HepG2 (cell line): ENCODE data around the gene ZFP64. TPM values are rescaled to one million over a fixed set of nuclear protein-coding genes. Genes with fewer than 3 reads are reported as not detected.

Experiments used
- ELF1 ChIP-seq: sonication (generic); formaldehyde crosslinking; IDR thresholded peaks from 2 replicates; pipeline ENCODE4 v1.4.0; 2020; ENCODE audit warnings: missing genetic modification reagents
- ELF4 ChIP-seq: sonication (generic); formaldehyde crosslinking; IDR thresholded peaks from 2 replicates; pipeline ENCODE4 v1.5.0; 2020; ENCODE audit warnings: missing genetic modification reagents, mild to moderate bottlenecking, moderate library complexity, borderline replicate concordance
- FOXC1 ChIP-seq: sonication (generic); formaldehyde crosslinking; IDR thresholded peaks from 2 replicates; pipeline ENCODE4 v1.8.0; 2022; ENCODE audit warnings: mild to moderate bottlenecking, missing genetic modification reagents, borderline replicate concordance
- FOXP4 ChIP-seq: sonication (generic); formaldehyde crosslinking; IDR thresholded peaks from 2 replicates; pipeline ENCODE4 v1.4.0; 2020; ENCODE audit warnings: missing genetic modification reagents
- ISX ChIP-seq: sonication (generic); formaldehyde crosslinking; conservative IDR thresholded peaks from 2 replicates; pipeline ENCODE4 v1.5.0; 2020; ENCODE audit warnings: missing genetic modification reagents
- KDM5A ChIP-seq: fragments of 200-600 bp; sonication (generic); IDR thresholded peaks from 2 replicates; pipeline ENCODE4 v1.7.0; 2018; ENCODE audit warnings: antibody characterized with exemption, mild to moderate bottlenecking, low read length, borderline replicate concordance
- POLR2G ChIP-seq: fragments of 200-400 bp; formaldehyde crosslinking; IDR thresholded peaks from 2 replicates; pipeline ENCODE4 v1.6.1; 2018; ENCODE audit warnings: mild to moderate bottlenecking, low read depth, low read length, moderate library complexity
- SMAD1 ChIP-seq: sonication (generic); formaldehyde crosslinking; IDR thresholded peaks from 2 replicates; pipeline ENCODE4 v1.4.0; 2020; ENCODE audit warnings: missing genetic modification reagents, low read depth, mild to moderate bottlenecking, borderline replicate concordance
- SMARCC2 ChIP-seq: fragments of 450-650 bp; IDR thresholded peaks from 2 replicates; pipeline ENCODE4 v1.6.1; 2017; ENCODE audit warnings: antibody characterized with exemption, mild to moderate bottlenecking
- SNAI1 ChIP-seq: sonication (generic); formaldehyde crosslinking; IDR thresholded peaks from 2 replicates; pipeline ENCODE4 v1.5.0; 2020; ENCODE audit warnings: mild to moderate bottlenecking, missing genetic modification reagents, borderline replicate concordance
- THYN1 ChIP-seq: sonication (generic); formaldehyde crosslinking; IDR thresholded peaks from 2 replicates; pipeline ENCODE4 v1.8.1; 2023; ENCODE audit warnings: low read depth, mild to moderate bottlenecking, moderate library complexity, missing genetic modification reagents, borderline replicate concordance
- XRCC5 ChIP-seq: fragments of 200-400 bp; formaldehyde crosslinking; optimal IDR thresholded peaks from 2 replicates; pipeline ENCODE3; 2017; ENCODE audit warnings: mild to moderate bottlenecking, low read length
- YEATS4 ChIP-seq: sonication (generic); formaldehyde crosslinking; IDR thresholded peaks from 2 replicates; pipeline ENCODE4 v1.4.0; 2020; ENCODE audit warnings: missing genetic modification reagents, borderline replicate concordance
- ZFAT ChIP-seq: sonication (generic); formaldehyde crosslinking; conservative IDR thresholded peaks from 2 replicates; pipeline ENCODE4 v1.8.1; 2023; ENCODE audit warnings: missing genetic modification reagents, inconsistent platforms
- ZNF484 ChIP-seq: sonication (generic); formaldehyde crosslinking; IDR thresholded peaks from 2 replicates; pipeline ENCODE4 v1.5.1; 2020; ENCODE audit warnings: mild to moderate bottlenecking, low read depth, missing genetic modification reagents, borderline replicate concordance
- ZNF496 ChIP-seq: sonication (generic); formaldehyde crosslinking; IDR thresholded peaks from 2 replicates; pipeline ENCODE4 v1.8.1; 2023; ENCODE audit warnings: mild to moderate bottlenecking, moderate library complexity, missing genetic modification reagents; ENCODE audit not compliant: insufficient replicate concordance
- ZNF549 ChIP-seq: sonication (generic); formaldehyde crosslinking; IDR thresholded peaks from 2 replicates; pipeline ENCODE4 v1.5.0; 2020; ENCODE audit warnings: missing genetic modification reagents
- ZNF781 ChIP-seq: sonication (generic); formaldehyde crosslinking; IDR thresholded peaks from 2 replicates; pipeline ENCODE4 v1.5.1; 2020; ENCODE audit warnings: borderline replicate concordance, mild to moderate bottlenecking, missing genetic modification reagents; ENCODE audit errors: not compliant biosample characterization
- ZSCAN30 ChIP-seq: sonication (generic); formaldehyde crosslinking; IDR thresholded peaks from 2 replicates; pipeline ENCODE4 v1.5.0; 2020; ENCODE audit warnings: mild to moderate bottlenecking, missing genetic modification reagents
- polyA plus RNA-seq, 8 experiments: library from polyadenylated mRNA; depleted of rRNA in 3 of 8; stranded (reverse) in 7 of 8; unstranded in 1 of 8; fragments of >200 nt; fragmentation: Illumina TruSeq in 4 of 8; extraction: Trizol in 4 of 8; gene quantifications; 2 replicates each; pipeline versions ENCODE4 v1.2.1 to v1.2.3, GENCODE V29; 2011 to 2016; ENCODE audit warnings: low read depth in 4 of 8, missing spikeins in 1 of 8, mixed read lengths in 1 of 8; ENCODE audit not compliant: insufficient read depth in 1 of 8
- total RNA-seq, 5 experiments: library from RNA; depleted of rRNA; stranded (reverse); fragments of >200 nt; fragmentation: Illumina TruSeq; extraction: Trizol; gene quantifications; 2 replicates each; pipeline ENCODE4 v1.2.3, GENCODE V29; 2016; ENCODE audit warnings: low read depth in 1 of 5
- TF ChIP-seq, protein P1 (sequence below): sonication (generic); formaldehyde crosslinking; IDR thresholded peaks from 2 replicates; pipeline ENCODE4 v1.4.0; 2020; ENCODE audit warnings: missing genetic modification reagents, mild to moderate bottlenecking, borderline replicate concordance
- TF ChIP-seq, protein P2 (sequence below): sonication (generic); formaldehyde crosslinking; IDR thresholded peaks from 2 replicates; pipeline ENCODE4 v1.4.0; 2020; ENCODE audit warnings: missing genetic modification reagents, borderline replicate concordance
- TF ChIP-seq, protein P3 (sequence below): IDR thresholded peaks from 2 replicates; pipeline ENCODE4 v1.6.1; 2016; ENCODE audit warnings: mild to moderate bottlenecking, missing biosample characterization, missing genetic modification reagents

The ZFP64 gene
- total and polyA plus RNA-seq, 2 of the 13 experiments (the other 11 are each of a cell fraction or from before 2014, with no cell fraction given) = 12.0 to 24.3 TPM

GRCh38 chr20:52191916-52192718 is 538 bp upstream of the ZFP64 start (continued):
- TF ChIP-seq FOXP4 (CRISPR knock-in tag) = peak; percentile 16; the same call in 1 of the 2 replicates
- TF ChIP-seq KDM5A = no peak
- TF ChIP-seq THYN1 (CRISPR knock-in tag) = 0 out of 2 replicates have a peak, but pooled peaks have one; percentile 83
- no peak; the same call in 1 of the 2 replicates for TF ChIP-seq FOXC1 (CRISPR knock-in tag)
- TF ChIP-seq, protein P1, sequence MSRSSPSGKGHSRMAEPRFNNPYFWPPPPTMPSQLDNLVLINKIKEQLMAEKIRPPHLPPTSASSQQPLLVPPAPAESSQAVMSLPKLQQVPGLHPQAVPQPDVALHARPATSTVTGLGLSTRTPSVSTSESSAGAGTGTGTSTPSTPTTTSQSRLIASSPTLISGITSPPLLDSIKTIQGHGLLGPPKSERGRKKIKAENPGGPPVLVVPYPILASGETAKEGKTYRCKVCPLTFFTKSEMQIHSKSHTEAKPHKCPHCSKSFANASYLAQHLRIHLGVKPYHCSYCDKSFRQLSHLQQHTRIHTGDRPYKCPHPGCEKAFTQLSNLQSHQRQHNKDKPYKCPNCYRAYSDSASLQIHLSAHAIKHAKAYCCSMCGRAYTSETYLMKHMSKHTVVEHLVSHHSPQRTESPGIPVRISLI (CRISPR knock-in tag) = no peak
- TF ChIP-seq, protein P2, sequence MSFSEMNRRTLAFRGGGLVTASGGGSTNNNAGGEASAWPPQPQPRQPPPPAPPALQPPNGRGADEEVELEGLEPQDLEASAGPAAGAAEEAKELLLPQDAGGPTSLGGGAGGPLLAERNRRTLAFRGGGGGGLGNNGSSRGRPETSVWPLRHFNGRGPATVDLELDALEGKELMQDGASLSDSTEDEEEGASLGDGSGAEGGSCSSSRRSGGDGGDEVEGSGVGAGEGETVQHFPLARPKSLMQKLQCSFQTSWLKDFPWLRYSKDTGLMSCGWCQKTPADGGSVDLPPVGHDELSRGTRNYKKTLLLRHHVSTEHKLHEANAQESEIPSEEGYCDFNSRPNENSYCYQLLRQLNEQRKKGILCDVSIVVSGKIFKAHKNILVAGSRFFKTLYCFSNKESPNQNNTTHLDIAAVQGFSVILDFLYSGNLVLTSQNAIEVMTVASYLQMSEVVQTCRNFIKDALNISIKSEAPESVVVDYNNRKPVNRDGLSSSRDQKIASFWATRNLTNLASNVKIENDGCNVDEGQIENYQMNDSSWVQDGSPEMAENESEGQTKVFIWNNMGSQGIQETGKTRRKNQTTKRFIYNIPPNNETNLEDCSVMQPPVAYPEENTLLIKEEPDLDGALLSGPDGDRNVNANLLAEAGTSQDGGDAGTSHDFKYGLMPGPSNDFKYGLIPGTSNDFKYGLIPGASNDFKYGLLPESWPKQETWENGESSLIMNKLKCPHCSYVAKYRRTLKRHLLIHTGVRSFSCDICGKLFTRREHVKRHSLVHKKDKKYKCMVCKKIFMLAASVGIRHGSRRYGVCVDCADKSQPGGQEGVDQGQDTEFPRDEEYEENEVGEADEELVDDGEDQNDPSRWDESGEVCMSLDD (CRISPR knock-in tag) = no peak; the same call in none of the 2 replicates
- no peak for TF ChIP-seq ZSCAN30 (CRISPR knock-in tag)
- TF ChIP-seq ISX (CRISPR knock-in tag) = peak; percentile 76; the same call in 1 of the 2 replicates
- no peak for TF ChIP-seq ZFAT
- no peak for TF ChIP-seq ZNF549 (CRISPR knock-in tag)
- 0 out of 2 replicates have a peak, but pooled peaks have one; percentile 31 for TF ChIP-seq SNAI1 (CRISPR knock-in tag)
- TF ChIP-seq ELF1 (CRISPR knock-in tag) = no peak
- TF ChIP-seq XRCC5 = no peak
- TF ChIP-seq SMAD1 (CRISPR knock-in tag) = peak; percentile 96; the same call in 1 of the 2 replicates
- no peak for TF ChIP-seq ZNF781 (CRISPR knock-in tag)
- TF ChIP-seq ZNF496 (CRISPR knock-in tag) = no peak
- TF ChIP-seq SMARCC2 = no peak
- peak; percentile 95 for TF ChIP-seq YEATS4 (CRISPR knock-in tag)
- TF ChIP-seq ZNF484 (CRISPR knock-in tag) = no peak
- no peak; the same call in 1 of the 2 replicates for TF ChIP-seq ELF4 (CRISPR knock-in tag)
- TF ChIP-seq, protein P3, sequence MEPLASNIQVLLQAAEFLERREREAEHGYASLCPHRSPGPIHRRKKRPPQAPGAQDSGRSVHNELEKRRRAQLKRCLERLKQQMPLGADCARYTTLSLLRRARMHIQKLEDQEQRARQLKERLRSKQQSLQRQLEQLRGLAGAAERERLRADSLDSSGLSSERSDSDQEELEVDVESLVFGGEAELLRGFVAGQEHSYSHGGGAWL = peak; percentile 74; the same call in 1 of the 2 replicates
- peak; percentile 21 for TF ChIP-seq POLR2G
